GM12892 (cell line): Measurements from ENCODE around the gene LRMDA.

Experiments
- POLR2A ChIP-seq: IDR thresholded peaks from 2 replicates; pipeline ENCODE4 v1.6.1; 2011; ENCODE audit warnings: low read depth, low read length, control low read depth
- POLR2AphosphoS5 ChIP-seq: IDR thresholded peaks from 2 replicates; pipeline ENCODE4 v1.6.1; 2011; ENCODE audit warnings: low read depth, low read length, control low read depth

DNA sequence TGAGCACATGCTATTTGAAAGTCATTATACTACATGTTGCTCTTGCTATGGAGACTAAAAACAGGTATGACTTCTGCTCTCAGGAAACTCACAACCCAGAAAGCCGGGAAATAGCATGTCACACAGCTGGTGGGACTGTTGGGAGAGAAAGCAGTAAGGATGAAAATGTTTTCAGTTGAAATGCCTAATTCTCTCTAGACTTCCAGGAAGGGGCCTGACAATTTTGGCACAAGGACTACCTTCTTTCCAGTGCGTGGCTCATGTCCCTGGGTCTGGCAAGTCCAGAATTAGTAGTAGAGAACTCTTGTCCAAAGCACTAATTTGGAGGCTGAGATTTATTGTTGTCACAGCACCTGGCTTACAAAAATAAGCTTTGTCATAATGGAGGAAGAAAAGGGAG is 567.6 kb downstream of the LRMDA start:
- TF ChIP-seq POLR2A (no peak), POLR2AphosphoS5 (no peak)
